Activated naive CD4-positive, alpha-beta T cell treated with anti-CD3 and anti-CD28 coated beads, Interleukin-2, amount 50 U/mL, for 16 hours (primary cell): ENCODE results near the gene PRKD2.

Source experiments
- DNase-seq: peaks from one replicate; pipeline ENCODE4 v3.0.0-alpha.2; 2020

Gene PRKD2

DNA sequence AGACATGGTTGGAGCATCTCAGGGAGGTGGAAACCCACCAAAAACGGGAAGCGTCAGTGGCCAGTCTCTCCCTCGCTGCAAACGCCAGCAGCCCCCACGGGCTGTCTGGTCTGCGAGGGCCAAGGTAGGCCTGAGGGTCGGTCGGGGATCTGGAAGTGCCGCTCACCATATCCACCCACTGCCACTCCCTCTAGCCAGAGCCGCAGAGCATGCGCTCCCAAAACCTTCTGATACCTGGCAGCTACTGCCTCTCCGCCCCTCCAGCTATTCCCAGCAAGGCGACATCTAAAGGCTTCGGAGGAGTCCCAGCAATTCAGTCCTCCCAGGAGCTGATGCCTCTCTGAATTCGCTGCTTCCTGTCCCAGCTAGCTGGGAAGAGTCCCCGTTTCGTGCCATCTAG lies 24.5 kb upstream of the PRKD2 start:
- no peak for DNase-seq

- DNase-seq, result no peak
Observed at GRCh38 chr19:46739290-46739771, 22.4 kb upstream of the PRKD2 start.

GRCh38 chr19:46737761-46738171 lies 20.9 kb upstream of the PRKD2 start:
- DNase-seq, result no peak

DNA sequence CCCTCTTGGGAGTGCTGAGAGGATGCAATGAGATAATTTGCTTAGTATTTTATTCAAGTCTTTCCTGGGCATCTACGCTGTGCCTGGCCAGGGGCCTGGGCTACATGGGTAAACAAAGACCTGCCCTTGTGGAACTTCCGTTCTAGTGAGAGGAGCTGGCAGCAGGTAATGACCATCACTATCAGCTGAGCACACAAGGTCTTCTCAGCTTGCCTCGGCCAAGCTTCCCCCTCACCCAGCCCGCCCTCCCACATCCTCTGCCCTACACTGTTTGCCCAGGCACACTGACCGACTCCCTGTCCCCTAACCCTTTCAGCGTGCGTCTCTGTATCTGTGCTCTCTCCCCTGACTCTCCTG lies 20.4 kb upstream of the PRKD2 start:
- no peak for DNase-seq

DNA sequence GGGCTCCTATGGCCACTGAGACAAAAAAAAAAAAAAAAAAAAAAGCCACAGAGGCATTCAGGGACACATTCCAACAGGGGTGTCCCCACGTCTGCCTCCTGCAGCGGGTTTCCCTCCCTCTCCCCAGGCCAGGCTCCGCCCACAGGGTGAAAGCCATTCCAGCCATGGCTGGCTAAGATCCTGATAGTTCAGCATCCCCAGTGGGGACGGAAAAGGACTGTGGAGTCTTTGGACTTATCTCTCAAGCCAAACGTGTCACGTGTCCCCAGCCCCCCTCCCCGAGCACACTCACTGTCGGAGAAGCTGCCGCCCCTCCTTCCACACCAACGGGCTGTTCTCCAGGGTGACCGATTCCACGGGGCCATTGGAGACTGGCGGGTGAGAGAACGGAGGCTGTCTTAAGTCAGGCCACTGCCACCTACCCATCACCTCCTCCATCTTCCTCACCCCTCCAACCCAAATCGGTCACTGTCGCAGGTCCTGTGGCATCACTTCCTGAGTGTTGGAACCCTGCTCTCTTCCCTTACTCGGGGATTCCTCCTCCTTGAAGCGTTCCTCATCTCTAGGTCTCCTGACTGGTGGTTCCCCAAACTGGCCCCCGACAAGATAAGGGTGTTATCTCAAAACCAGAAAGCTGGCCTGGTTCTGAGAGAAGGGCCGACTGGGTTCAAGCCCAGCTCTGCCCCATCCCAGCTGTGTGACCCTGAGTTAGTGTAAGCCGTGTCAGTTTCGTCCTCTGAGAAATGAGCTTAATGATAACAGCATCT lies 19.8 kb upstream of the PRKD2 start:
- DNase-seq, result no peak

DNA sequence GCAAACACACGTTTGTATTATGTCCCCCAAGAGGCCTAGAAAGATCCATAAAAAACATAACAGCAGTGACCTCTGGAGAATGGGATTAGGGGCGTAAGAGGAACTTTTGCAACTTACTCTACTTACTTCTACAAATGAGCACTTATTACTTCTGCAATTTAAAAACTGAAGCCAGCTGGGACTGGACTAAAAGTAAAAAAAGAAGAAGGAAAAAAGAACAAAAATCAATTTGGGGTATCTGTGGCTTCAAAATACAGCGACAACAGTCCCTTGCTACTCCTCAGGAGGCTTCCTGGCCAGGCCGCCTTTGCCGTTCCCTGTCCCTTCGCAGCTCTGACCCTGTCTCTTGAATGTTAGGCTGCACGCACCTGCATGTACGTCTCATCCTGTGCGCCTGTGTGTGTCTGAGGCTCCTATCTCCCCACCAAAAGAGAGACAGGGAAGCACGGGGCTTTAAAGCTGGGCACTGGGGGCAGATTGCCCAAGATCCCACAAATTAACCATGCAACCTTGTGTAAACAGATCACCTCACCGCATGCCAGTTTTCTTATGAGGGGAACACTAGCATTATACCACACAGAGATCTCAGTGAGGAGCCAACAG lies 16.9 kb upstream of the PRKD2 start:
- DNase-seq, result no peak

DNA sequence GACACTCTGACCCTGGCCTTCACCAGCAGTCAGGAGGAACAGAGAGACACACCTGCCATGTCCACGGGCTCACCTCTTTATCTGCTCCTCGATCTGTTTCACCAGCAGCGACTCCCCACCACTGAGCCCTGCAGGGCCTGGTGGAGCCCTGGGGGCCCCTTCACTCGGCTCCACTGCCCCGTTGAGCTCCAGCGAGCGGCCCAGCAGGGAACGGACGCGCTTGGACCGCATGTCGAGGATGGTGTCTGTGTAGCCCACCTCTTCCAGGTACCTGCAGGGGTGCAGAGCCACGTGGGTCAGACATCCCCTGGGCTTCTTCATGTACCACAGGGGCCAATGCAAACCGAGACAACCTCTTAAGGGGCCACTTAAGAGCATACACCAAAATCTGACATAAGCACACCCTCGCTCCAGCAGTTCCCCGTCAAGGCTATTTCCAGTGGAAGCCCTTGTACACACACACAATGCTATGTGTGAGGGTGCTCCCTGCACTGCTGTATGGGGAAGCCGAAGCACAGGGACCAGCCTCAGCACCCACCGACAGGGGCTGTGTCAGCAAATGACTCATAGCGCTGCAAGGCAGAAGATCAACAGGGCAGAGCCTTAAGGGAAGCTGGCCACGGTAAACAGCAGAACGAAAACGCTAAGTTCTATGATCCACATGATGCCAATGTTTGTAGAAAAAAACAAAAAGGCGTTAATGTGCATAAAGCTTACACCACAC lies 16.2 kb upstream of the PRKD2 start:
- DNase-seq, result no peak

DNA sequence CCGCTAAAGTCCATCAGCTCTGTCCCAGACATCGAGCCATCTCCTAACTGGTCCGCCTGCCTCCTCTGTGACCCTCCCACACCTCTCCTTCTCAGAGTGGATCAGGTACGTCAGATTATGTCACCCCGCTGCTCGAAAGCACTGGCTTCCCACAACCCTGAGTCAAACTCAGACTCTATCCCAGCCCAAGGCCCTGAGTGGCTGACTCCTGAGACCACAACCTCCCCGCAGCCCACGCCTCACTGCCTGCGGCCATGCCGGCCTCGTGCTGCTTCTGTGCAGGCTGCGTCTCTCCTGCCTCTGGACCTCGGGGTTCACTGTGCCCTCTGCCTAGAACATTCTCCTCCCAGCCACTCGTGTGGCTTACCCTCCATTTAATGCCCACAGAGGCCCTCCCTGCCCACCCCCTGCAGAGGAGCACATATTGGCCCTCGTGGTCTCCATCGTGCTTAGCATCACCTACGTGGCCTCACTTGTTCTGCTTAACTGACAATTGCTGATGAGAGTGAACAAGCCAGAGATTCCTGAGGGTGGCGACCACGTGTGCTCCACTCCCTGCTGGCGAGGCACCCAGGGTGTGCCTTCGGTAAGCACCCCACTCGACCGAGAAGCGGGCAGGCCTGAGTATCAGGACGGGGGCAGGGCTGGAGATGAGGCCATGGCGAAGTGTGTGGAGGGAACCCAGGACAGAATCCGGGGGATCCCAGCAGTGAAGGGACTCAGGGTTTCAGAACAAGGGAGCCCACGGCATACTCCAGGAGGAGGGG lies 15.4 kb upstream of the PRKD2 start:
- DNase-seq, result no peak

GRCh38 chr19:46731584-46731983 lies 14.7 kb upstream of the PRKD2 start:
- DNase-seq, result no peak

- DNase-seq, result no peak
Observed at GRCh38 chr19:46731007-46731501, 14.1 kb upstream of the PRKD2 start.

GRCh38 chr19:46730595-46730994 lies 13.7 kb upstream of the PRKD2 start:
- DNase-seq, result no peak

DNA sequence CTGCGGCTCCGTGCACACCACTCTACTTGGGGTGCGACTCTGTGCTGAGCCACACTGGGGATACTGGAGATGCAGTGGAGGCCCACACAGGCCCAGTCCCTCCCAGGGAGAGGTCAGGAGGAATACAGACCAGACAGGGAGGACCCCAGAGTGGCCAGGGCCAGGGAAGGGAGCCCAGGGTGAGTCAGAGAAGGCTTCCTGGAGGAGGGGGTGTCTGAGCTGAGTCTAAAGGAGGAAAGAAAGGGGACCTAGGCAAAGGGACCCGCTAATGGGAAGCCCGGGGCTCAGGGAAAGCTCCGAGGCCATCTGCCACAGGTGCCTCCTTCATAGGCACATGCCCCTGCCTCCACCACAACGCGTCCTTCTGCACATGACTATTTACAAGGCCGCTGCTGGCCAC lies 13.3 kb upstream of the PRKD2 start:
- no peak for DNase-seq

DNA sequence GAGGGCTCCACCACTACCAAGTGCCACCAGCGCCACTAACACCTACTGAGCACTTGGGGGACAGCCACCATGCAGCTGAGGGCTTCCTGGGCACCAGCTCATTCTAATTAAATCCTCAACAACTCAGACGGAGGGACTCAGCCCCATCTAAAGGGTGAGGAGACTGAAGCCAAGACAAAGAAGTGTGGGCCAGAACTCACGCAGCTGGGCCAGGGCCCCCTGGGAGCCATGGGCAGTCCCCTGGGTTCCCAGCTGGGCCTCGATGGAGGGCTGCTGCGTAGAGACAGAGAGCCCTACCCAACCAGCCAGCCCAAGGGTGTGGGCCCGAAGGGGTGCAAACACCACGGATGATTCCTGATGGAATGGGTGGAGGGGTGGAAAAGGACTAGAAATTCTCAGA lies 12.8 kb upstream of the PRKD2 start:
- DNase-seq, result no peak

DNA sequence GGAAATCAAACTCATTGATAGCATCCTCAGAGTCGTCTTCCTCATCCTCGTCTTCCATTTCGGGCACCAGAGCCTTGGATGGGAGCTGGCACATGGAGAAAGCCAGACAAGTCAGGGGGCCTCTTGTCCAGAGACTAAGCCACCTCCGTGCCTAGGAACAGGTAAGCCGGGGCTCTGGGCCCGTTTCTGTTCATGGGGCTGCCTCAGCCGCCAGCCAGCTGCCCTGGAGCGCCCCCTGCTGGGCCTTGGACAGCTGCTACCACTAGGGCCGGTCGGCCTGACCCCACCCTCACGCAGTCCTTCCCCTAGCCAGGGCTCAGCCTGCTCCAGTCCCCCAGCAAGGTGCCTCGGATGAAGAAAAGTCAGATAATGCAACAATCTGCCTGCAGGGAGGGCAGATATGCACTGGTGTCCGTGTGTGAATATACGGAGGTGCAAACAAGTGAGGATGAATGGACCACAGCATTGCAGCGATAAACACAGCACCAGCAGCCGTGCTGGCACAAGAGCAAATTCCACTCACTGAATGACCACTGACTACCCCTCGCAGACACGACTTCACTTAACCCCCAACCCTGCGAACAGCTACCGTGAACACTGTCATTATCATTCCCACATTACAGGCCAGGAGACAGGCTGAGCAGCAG lies 11.9 kb upstream of the PRKD2 start:
- DNase-seq, result peak; percentile 82

DNA sequence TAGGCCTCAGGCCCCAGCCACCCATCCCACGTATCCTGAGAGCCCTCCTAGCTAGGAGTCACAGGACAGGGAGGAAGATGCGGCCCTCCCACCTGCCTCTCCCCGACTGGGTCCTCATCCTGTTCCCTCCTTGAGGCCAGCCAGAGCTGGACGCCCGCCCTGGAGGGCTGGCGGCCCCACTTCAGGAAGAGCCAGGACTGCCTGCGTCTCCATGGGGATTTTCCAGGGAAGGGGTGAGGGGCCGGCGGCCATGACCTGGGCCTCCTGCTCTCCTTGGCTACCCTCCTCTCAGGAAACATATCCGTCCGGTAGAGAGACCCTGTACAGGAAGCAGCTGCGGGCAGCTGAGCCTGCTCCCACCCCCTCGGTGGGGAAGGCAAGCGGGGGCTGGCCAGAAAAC lies 11.3 kb upstream of the PRKD2 start:
- DNase-seq, result no peak

DNA sequence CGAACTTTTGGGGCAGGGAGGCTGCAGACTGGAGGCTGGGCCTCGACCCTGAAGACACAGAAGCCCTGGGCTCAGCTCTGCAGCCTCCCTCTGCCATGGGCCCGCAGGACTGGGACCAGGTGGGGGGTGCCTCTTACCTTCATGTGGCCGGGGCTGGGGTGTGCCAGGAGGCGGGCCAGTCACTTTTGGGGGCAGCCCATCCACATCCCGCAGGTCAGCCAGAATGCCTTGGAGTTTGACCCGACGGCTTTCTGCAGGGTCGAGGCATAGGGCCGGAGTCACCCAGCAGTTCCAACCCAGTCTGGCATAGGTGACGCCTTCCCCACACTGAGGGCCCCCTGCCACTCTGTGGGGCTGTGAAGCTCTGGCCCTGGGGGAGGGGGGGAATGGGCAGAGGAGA lies 10.8 kb upstream of the PRKD2 start:
- no peak for DNase-seq

- DNase-seq, result no peak
Observed at GRCh38 chr19:46726971-46727501, 10.1 kb upstream of the PRKD2 start.

DNA sequence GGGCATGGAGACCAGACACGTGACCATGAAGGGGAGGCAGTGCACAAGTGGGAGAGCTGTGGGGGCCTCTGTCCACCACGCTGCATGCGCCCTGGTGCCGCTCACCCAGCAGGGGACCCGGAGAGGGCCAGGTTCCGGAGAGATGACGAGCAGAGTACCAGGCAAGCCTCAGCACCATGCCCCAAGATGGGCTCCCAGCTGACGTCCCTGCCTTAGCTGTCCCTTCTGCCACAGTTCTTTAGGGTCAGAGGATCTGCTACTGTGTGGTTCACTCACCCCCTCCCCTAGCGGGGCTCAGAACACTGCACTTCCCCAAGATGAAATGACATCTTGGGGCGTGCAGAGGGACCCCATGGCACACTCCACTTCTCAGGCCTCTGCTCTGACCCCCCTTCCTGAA lies 9.6 kb upstream of the PRKD2 start:
- no peak for DNase-seq

DNA sequence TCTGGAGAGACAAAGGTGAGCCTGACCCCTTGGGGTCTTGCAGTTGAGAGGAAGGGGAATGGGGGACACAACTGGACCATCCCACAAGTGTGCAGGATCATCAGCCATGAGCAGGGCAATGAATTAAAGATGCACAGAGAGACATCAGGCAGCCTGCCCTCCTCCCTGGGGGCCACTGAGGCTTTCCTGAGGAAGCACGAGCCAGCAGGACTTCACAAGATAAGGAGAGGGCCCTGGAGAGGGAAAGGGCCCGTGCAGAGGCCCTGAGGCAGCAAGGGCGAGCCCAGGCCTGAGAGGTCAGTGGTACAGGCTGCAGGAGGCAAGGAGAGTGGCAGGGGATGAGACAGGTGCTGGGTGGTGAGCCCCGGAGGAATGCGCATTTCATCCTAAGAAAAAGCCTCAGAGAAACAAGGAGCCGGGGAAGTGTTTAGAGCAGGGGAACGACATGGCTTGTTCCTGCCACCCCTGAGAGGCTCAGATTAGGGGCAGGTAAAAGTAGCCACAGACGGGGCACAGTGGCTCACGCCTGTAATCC lies 9.0 kb upstream of the PRKD2 start:
- DNase-seq, result no peak

DNA sequence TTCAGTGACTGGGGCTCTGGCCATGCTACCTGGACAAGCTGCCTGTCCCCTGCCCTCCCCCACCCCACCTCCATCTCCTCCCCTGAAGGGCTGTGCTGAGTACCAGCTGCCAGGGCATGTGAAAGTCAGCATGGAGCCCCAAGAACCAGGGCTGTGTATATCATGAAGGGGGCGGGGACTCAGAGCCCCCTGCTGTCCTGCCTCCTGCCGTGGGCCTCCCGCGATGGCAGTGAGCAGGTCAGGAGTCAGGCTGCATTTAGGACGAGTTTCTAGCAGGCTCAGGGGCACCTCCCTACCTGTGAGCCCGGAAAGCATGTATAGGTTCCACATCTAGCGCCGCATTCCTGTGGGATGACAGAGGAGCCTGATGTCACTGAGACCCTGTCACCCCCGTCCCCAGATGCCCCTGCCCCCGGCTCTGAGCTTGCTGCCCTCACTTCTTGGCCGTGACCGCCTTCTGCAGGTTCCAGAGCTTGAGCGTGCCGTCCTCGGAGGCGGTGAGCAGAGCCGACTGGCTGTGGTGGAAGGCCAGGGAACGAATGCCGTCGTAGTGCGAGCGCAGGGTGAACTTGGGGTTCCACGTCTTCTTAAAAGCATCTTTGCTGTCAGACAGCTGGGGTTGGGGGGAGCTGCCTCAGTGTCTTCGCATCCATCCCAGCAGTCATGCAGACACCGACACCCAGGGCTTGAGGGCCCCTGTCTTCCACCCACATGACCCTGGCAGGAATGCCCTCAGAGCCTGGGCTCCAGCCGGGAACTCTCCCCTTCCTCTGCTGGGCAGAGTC lies 8.3 kb upstream of the PRKD2 start:
- no peak for DNase-seq

GRCh38 chr19:46724468-46724867 lies 7.6 kb upstream of the PRKD2 start:
- no peak for DNase-seq
